Lower lobe of right lung (tissue), 2 donors: Measurements from ENCODE around the gene SPATA33. TPM values are rescaled to one million over a fixed set of nuclear protein-coding genes. Genes with fewer than 3 reads are reported as not detected.

Source experiments
- ATAC-seq, 2 donors: fragments of 200-7000 bp; cut with Tn5 transposase; one replicate each; pipeline ENCODE4 v1.9.1; 2020 to 2022; ENCODE audit warnings: mild to moderate bottlenecking in 2 of 2, moderate library complexity in 2 of 2
- DNase-seq: peaks from one replicate; pipeline ENCODE4 v3.0.0-alpha.2; 2020
- H3K27ac ChIP-seq: fragments of 200-600 bp; one replicate; pipeline ENCODE4 v1.8.0; 2022
- H3K27me3 ChIP-seq: fragments of 200-600 bp; one replicate; pipeline ENCODE4 v1.8.0; 2022; ENCODE audit warnings: low read depth
- H3K36me3 ChIP-seq: fragments of 200-600 bp; one replicate; pipeline ENCODE4 v1.8.0; 2022; ENCODE audit warnings: mild to moderate bottlenecking
- H3K4me1 ChIP-seq: fragments of 200-600 bp; one replicate; pipeline ENCODE4 v1.8.0; 2022
- H3K4me3 ChIP-seq: fragments of 200-600 bp; one replicate; pipeline ENCODE4 v1.8.0; 2022; ENCODE audit warnings: mild to moderate bottlenecking
- H3K9me3 ChIP-seq: fragments of 200-600 bp; one replicate; pipeline ENCODE4 v1.8.0; 2022
- CTCF ChIP-seq: fragments of 200-600 bp; IDR thresholded peaks from one replicate; pipeline ENCODE4 v1.8.0; 2022; ENCODE audit warnings: antibody characterized with exemption, mild to moderate bottlenecking
- intact Hi-C: fragments of 100-400 bp; cut with DNase I; formaldehyde crosslinking; loops from one replicate; pipeline ENCODE4 v1.11.0; 2022
- total RNA-seq: library from RNA; stranded (reverse); fragmentation: NEBNext Ultra II Directional; extraction: Animal tissue kit (Norgen Biotek cat#: 25700); gene quantifications from one replicate; pipeline ENCODE4 v1.2.1, GENCODE V29; 2021
- donor health status: DM: no; HTN: yes; CAD: no; lungs with severe emphysema.

The SPATA33 gene
- total RNA-seq, 1 donor from 2014 or later = 9.7 TPM

GRCh38 chr16:89621698-89622409, 35.8 kb upstream of the SPATA33 start:
- Histone ChIP-seq H3K4me1 (no peaks in the 10 kb centered on the region), H3K27ac (no peak overlapping the region), H3K36me3 (no peaks in the 10 kb centered on the region), H3K9me3 (no peaks in the 10 kb centered on the region), H3K4me3 (no peak overlapping the region), H3K27me3 (peaks cover 7% of the 10 kb centered on the region)
- no peak for ATAC-seq
- TF ChIP-seq CTCF = no peak
- intact Hi-C loops = no loop called here
- DNase-seq = no peak

GRCh38 chr16:89623511-89624261, 34.0 kb upstream of the SPATA33 start:
- ATAC-seq = peak; percentile 20 to 47
- no peak for DNase-seq

GRCh38 chr16:89624777-89625761, 32.6 kb upstream of the SPATA33 start:
- ATAC-seq (no peak), DNase-seq (no peak)
- intact Hi-C loops = no loop called here

More at GRCh38 chr16:89623511-89624261, 34.0 kb upstream of the SPATA33 start:
- H3K4me1 ChIP-seq = no peaks in the 10 kb centered on the region
- H3K4me3 ChIP-seq = no peak overlapping the region
- no peak for TF ChIP-seq CTCF
- no peaks in the 10 kb centered on the region for H3K9me3 ChIP-seq
- no peaks in the 10 kb centered on the region for H3K36me3 ChIP-seq
- H3K27ac ChIP-seq = peak overlapping the region; percentile 76
- intact Hi-C loops = no loop called here
- H3K27me3 ChIP-seq = peaks cover 7% of the 10 kb centered on the region

GRCh38 chr16:89629827-89630610, 27.6 kb upstream of the SPATA33 start:
- TF ChIP-seq CTCF = no peak
- DNase-seq = no peak
- ATAC-seq = no peak
- intact Hi-C loops = no loop called here
- no peak overlapping the region for H3K27ac ChIP-seq
- H3K36me3 ChIP-seq = no peaks in the 10 kb centered on the region
- peaks cover 16% of the 10 kb centered on the region for H3K27me3 ChIP-seq
- no peaks in the 10 kb centered on the region for H3K4me1 ChIP-seq
- no peaks in the 10 kb centered on the region for H3K9me3 ChIP-seq
- no peak overlapping the region for H3K4me3 ChIP-seq

More at GRCh38 chr16:89624777-89625761, 32.6 kb upstream of the SPATA33 start:
- no peaks in the 10 kb centered on the region for H3K36me3 ChIP-seq
- H3K9me3 ChIP-seq = no peaks in the 10 kb centered on the region
- H3K27ac ChIP-seq = no peak overlapping the region
- peaks cover 7% of the 10 kb centered on the region for H3K27me3 ChIP-seq
- no peak for TF ChIP-seq CTCF
- H3K4me3 ChIP-seq = no peak overlapping the region
- H3K4me1 ChIP-seq = no peaks in the 10 kb centered on the region
